IMR-90 (cell line): ENCODE results near the gene CYP2W1. TPM values are rescaled to one million over a fixed set of nuclear protein-coding genes. Genes with fewer than 3 reads are reported as not detected.

ENCODE experiments used
- ATAC-seq: fragments of 200-7000 bp; cut with Tn5 transposase; 2 replicates; pipeline ENCODE4 v1.9.1; 2020; ENCODE audit warnings: low read depth, mild to moderate bottlenecking, moderate library complexity
- BruUV-seq: library from RNA; stranded (reverse); fragments of 400-500 nt; replicated peaks from 2 replicates; lab custom pipeline; 2021; lab: Mats Ljungman, UMichigan
- CTCF ChIA-PET: fragments of 300-600 bp; formaldehyde crosslinking; extraction: SDS; loops from one replicate; lab custom pipeline; 2021; ENCODE audit warnings: antibody characterized with exemption; lab: Yijun Ruan, JAX
- POLR2A ChIA-PET: fragments of 300-600 bp; sonication (Branson Sonifier 250); formaldehyde crosslinking; loops from one replicate; lab custom pipeline; 2022; ENCODE audit warnings: antibody characterized with exemption; ENCODE audit not compliant: unreplicated experiment; lab: Charles Lee
- DNase-seq: peaks from one replicate; pipeline ENCODE4 v3.0.0; 2013
- H2AFZ ChIP-seq: replicated peaks from 2 replicates; pipeline ENCODE3; 2013; ENCODE audit warnings: low read length, mild to moderate bottlenecking; ENCODE audit not compliant: poor library complexity
- H2AK5ac ChIP-seq: 2 replicates; pipeline ENCODE4 v1.6.1; 2013; ENCODE audit warnings: low read depth, low read length, inconsistent platforms
- H2AK9ac ChIP-seq: replicated peaks from 2 replicates; pipeline ENCODE3; 2013; ENCODE audit warnings: mild to moderate bottlenecking, low read depth, low read length, moderate library complexity; ENCODE audit not compliant: poor library complexity
- H2BK120ac ChIP-seq: 2 replicates; pipeline ENCODE4 v1.6.1; 2013; ENCODE audit warnings: low read depth, low read length, inconsistent platforms
- H2BK15ac ChIP-seq: 3 replicates; pipeline ENCODE4 v1.6.1; 2013; ENCODE audit warnings: low read depth, low read length, inconsistent platforms
- H2BK20ac ChIP-seq: 2 replicates; pipeline ENCODE4 v1.6.1; 2013; ENCODE audit warnings: low read depth, mild to moderate bottlenecking, inconsistent platforms, low read length, moderate library complexity
- H2BK5ac ChIP-seq: 2 replicates; pipeline ENCODE4 v1.6.1; 2013; ENCODE audit warnings: mild to moderate bottlenecking, low read depth, low read length, inconsistent platforms; ENCODE audit not compliant: poor library complexity, severe bottlenecking
- H3K14ac ChIP-seq: replicated peaks from 2 replicates; pipeline ENCODE4 v1.6.1; 2013; ENCODE audit warnings: low read depth, low read length, inconsistent platforms
- H3K18ac ChIP-seq: 2 replicates; pipeline ENCODE4 v1.6.1; 2013; ENCODE audit warnings: low read depth, low read length, control low read depth
- H3K23ac ChIP-seq: 2 replicates; pipeline ENCODE4 v1.6.1; 2013; ENCODE audit warnings: low read depth, low read length, inconsistent platforms
- H3K27ac ChIP-seq: 2 replicates; pipeline ENCODE4 v1.5.1; 2013; ENCODE audit warnings: mild to moderate bottlenecking, control low read depth, low read length; ENCODE audit not compliant: insufficient read depth
- H3K27me3 ChIP-seq: 2 replicates; pipeline ENCODE4 v1.6.1; 2013; ENCODE audit warnings: low read length; ENCODE audit not compliant: control insufficient read depth, insufficient read depth
- H3K36me3 ChIP-seq: 2 replicates; pipeline ENCODE4 v1.6.1; 2013; ENCODE audit warnings: low read length, mixed read lengths; ENCODE audit not compliant: control insufficient read depth, insufficient read depth
- H3K4ac ChIP-seq: 2 replicates; pipeline ENCODE4 v1.6.1; 2013; ENCODE audit warnings: low read depth, low read length, inconsistent platforms
- H3K4me1 ChIP-seq: 2 replicates; pipeline ENCODE4 v1.6.1; 2013; ENCODE audit warnings: low read length, mixed read lengths; ENCODE audit not compliant: control insufficient read depth, insufficient read depth
- H3K4me2 ChIP-seq: 2 replicates; pipeline ENCODE4 v1.6.1; 2013; ENCODE audit warnings: low read depth, mild to moderate bottlenecking, control low read depth, low read length, moderate library complexity
- H3K4me3 ChIP-seq: 2 replicates; pipeline ENCODE4 v1.5.1; 2013; ENCODE audit warnings: low read depth, mild to moderate bottlenecking, control low read depth, low read length, moderate library complexity; ENCODE audit not compliant: insufficient read depth
- H3K56ac ChIP-seq: 2 replicates; pipeline ENCODE4 v1.6.1; 2013; ENCODE audit warnings: low read length, inconsistent platforms; ENCODE audit not compliant: insufficient read depth; ENCODE audit errors: extremely low read depth
- H3K79me1 ChIP-seq, 2 experiments: 2 replicates each; pipeline ENCODE4 v1.6.1; 2013; ENCODE audit warnings: low read length in 2 of 2, inconsistent platforms in 1 of 2, low read depth in 1 of 2
- H3K9ac ChIP-seq: 2 replicates; pipeline ENCODE4 v1.6.1; 2013; ENCODE audit warnings: low read depth, low read length, control low read depth
- H3K9me1 ChIP-seq: 2 replicates; pipeline ENCODE4 v1.6.1; 2013; ENCODE audit warnings: low read length, inconsistent platforms; ENCODE audit not compliant: insufficient read depth
- H3K9me3 ChIP-seq: 2 replicates; pipeline ENCODE4 v1.6.1; 2013; ENCODE audit warnings: low read length; ENCODE audit not compliant: control insufficient read depth, insufficient read depth
- H4K20me1 ChIP-seq: 2 replicates; pipeline ENCODE4 v1.6.1; 2013; ENCODE audit warnings: low read length, inconsistent platforms; ENCODE audit not compliant: insufficient read depth
- H4K5ac ChIP-seq: 2 replicates; pipeline ENCODE4 v1.6.1; 2013; ENCODE audit warnings: mild to moderate bottlenecking, low read depth, low read length, control low read depth
- H4K8ac ChIP-seq, 2 experiments: 2 replicates each; pipeline ENCODE4 v1.6.1; 2013; ENCODE audit warnings: low read depth in 2 of 2, low read length in 2 of 2, control low read depth in 1 of 2, inconsistent platforms in 1 of 2
- H4K91ac ChIP-seq: 2 replicates; pipeline ENCODE4 v1.6.1; 2013; ENCODE audit warnings: low read depth, low read length, inconsistent platforms; ENCODE audit not compliant: insufficient read depth
- BHLHE40 ChIP-seq: fragments of 150-350 bp; IDR thresholded peaks from 2 replicates; pipeline ENCODE4 v1.6.1; 2016; ENCODE audit warnings: mild to moderate bottlenecking, low read depth, low read length
- CEBPB ChIP-seq: IDR thresholded peaks from 2 replicates; pipeline ENCODE4 v1.6.1; 2012; ENCODE audit warnings: low read depth, low read length, improper control_type of control experiment
- CHD1 ChIP-seq: IDR thresholded peaks from 2 replicates; pipeline ENCODE4 v1.6.1; 2012; ENCODE audit warnings: low read depth, low read length, improper control_type of control experiment
- CTCF ChIP-seq: conservative IDR thresholded peaks from 2 replicates; pipeline ENCODE4 v1.5.1; 2012; ENCODE audit warnings: mild to moderate bottlenecking, low read depth, low read length, improper control_type of control experiment
- FOS ChIP-seq: fragments of 150-350 bp; IDR thresholded peaks from 2 replicates; pipeline ENCODE4 v1.6.1; 2016; ENCODE audit warnings: low read depth, low read length
- MAFK ChIP-seq: IDR thresholded peaks from 2 replicates; pipeline ENCODE4 v1.6.1; 2012; ENCODE audit warnings: low read depth, low read length, improper control_type of control experiment
- MAZ ChIP-seq: IDR thresholded peaks from 2 replicates; pipeline ENCODE4 v1.6.1; 2012; ENCODE audit warnings: low read depth, mild to moderate bottlenecking, low read length, improper control_type of control experiment, moderate library complexity, borderline replicate concordance
- MXI1 ChIP-seq: IDR thresholded peaks from 2 replicates; pipeline ENCODE4 v1.6.1; 2012; ENCODE audit warnings: low read depth, mild to moderate bottlenecking, low read length, moderate library complexity, borderline replicate concordance
- NFE2L2 ChIP-seq: fragments of 150-350 bp; IDR thresholded peaks from 2 replicates; pipeline ENCODE4 v1.6.1; 2016; ENCODE audit warnings: low read depth, mild to moderate bottlenecking, low read length
- POLR2A ChIP-seq: IDR thresholded peaks from 2 replicates; pipeline ENCODE4 v1.6.1; 2012; ENCODE audit warnings: mild to moderate bottlenecking, low read depth, low read length
- RAD21 ChIP-seq: IDR thresholded peaks from 2 replicates; pipeline ENCODE4 v1.6.1; 2012; ENCODE audit warnings: low read length, improper control_type of control experiment
- RCOR1 ChIP-seq: IDR thresholded peaks from 2 replicates; pipeline ENCODE4 v1.6.1; 2012; ENCODE audit warnings: mild to moderate bottlenecking, low read length, improper control_type of control experiment; ENCODE audit not compliant: insufficient replicate concordance
- RFX5 ChIP-seq: IDR thresholded peaks from 2 replicates; pipeline ENCODE4 v1.8.0; 2012; ENCODE audit warnings: low read depth, mild to moderate bottlenecking, low read length, moderate library complexity
- SMC3 ChIP-seq: fragments of 150-350 bp; IDR thresholded peaks from 2 replicates; pipeline ENCODE4 v1.6.1; 2016; ENCODE audit warnings: low read depth, mild to moderate bottlenecking, antibody characterized with exemption, low read length, moderate library complexity
- USF2 ChIP-seq: fragments of 150-350 bp; IDR thresholded peaks from 2 replicates; pipeline ENCODE4 v1.6.1; 2017; ENCODE audit warnings: mild to moderate bottlenecking, antibody characterized with exemption, low read length, low read depth
- whole genome bisulfite sequencing, 2 experiments: methylation state at CpG; one replicate each; pipeline versions ENCODE4 v1.1.5 to v1.1.7; 2013; ENCODE audit warnings: missing lambda C conversion rate in 2 of 2; ENCODE audit not compliant: insufficient read length in 1 of 2; ENCODE audit errors: extremely low coverage in 2 of 2; 5-methylcytosine and 5-hydroxymethylcytosine counted together
- dilution Hi-C: fragments of 300-500 bp; cut with HindIII; formaldehyde crosslinking; loops from one replicate; pipeline ENCODE4 v1.14.3; 2018; ENCODE audit warnings: low sequenced_read_pairs; ENCODE audit not compliant: unreplicated experiment
- in situ Hi-C: fragments of 300-500 bp; cut with MboI; formaldehyde crosslinking; loops from 3 replicates; pipeline ENCODE4 v1.14.3; 2019; ENCODE audit warnings: low sequenced_read_pairs, inconsistent platforms, mixed read lengths
- intact Hi-C: fragments of 100-400 bp; cut with micrococcal nuclease; formaldehyde crosslinking; loops from 2 replicates; pipeline ENCODE4 v1.10.0; 2022
- polyA plus RNA-seq, 3 experiments: library from polyadenylated mRNA; depleted of rRNA; stranded (reverse); fragments of >200 nt; gene quantifications; 2 replicates each; pipeline ENCODE4 v1.2.3, GENCODE V29; 2012; ENCODE audit warnings: low replicate concordance in 1 of 3
- total RNA-seq: library from RNA; depleted of rRNA; stranded (reverse); fragments of >200 nt; gene quantifications from 2 replicates; pipeline ENCODE4 v1.2.3, GENCODE V29; 2012

The CYP2W1 gene
- total and polyA plus RNA-seq, 2 of the 4 experiments (the other 2 are of a cell fraction): not detected

- no peak overlapping the region for H3K4me3 ChIP-seq
- H3K9me1 ChIP-seq: no peaks in the 10 kb centered on the region
- H3K4me1 ChIP-seq: no peaks in the 10 kb centered on the region
- no peak for DNase-seq
- no peak overlapping the region for H3K4me2 ChIP-seq
- no peak overlapping the region for H3K18ac ChIP-seq
- H2AK9ac ChIP-seq: peak overlapping the region; percentile 72
- H2AK5ac ChIP-seq: peak overlapping the region; percentile 39; the same call in 1 of the 2 replicates
- H3K27me3 ChIP-seq: no peaks in the 10 kb centered on the region
- in situ Hi-C loops (loop anchor here (10.0 kb wide), 1 partner anchor 175 kb away; no protein-coding TSS in a partner anchor), intact Hi-C loops (no loop called here), dilution Hi-C loops (no loop called here)
- no TSS peak for BruUV-seq
- H3K4ac ChIP-seq: no peak overlapping the region
- no peak overlapping the region for H3K23ac ChIP-seq
- H4K91ac ChIP-seq: no peak overlapping the region
- WGBS, 2 experiments: 85% methylated on average over 34 of the region's 52 CpGs; no CpG with 5 or more reads in 1 of the 2 experiments
- H3K56ac ChIP-seq: no peak overlapping the region
- no peak overlapping the region for H3K14ac ChIP-seq
- no peak overlapping the region for H3K27ac ChIP-seq
- CTCF ChIA-PET: no interaction called here
- no peak overlapping the region for H2BK15ac ChIP-seq
- H4K20me1 ChIP-seq: peaks cover 5% of the 10 kb centered on the region; the same call in 1 of the 2 replicates
- no peaks in the 10 kb centered on the region for H3K9me3 ChIP-seq
- POLR2A ChIA-PET: no interaction called here
- no peak overlapping the region for H2AFZ ChIP-seq
- peaks cover 12% of the 10 kb centered on the region; the same call in 1 of the 2 replicates for H3K36me3 ChIP-seq
- no peaks in the 10 kb centered on the region for H3K79me1 ChIP-seq
- H4K8ac ChIP-seq: no peak overlapping the region
- ATAC-seq: no peak
- no peak overlapping the region for H2BK5ac ChIP-seq
- H3K9ac ChIP-seq: no peak overlapping the region
- no peak overlapping the region for H2BK120ac ChIP-seq
- no peak overlapping the region for H2BK20ac ChIP-seq
- H4K5ac ChIP-seq: no peak overlapping the region
- TF ChIP-seq CHD1 (no peak), RAD21 (no peak), CTCF (no peak), SMC3 (no peak), MAZ (no peak), RCOR1 (no peak), MXI1 (no peak), BHLHE40 (no peak), POLR2A (no peak), RFX5 (no peak), MAFK (no peak), USF2 (no peak), FOS (no peak), CEBPB (no peak), NFE2L2 (no peak)
Measured at GRCh38 chr7:999941-1000935, 17.3 kb downstream of the CYP2W1 start.
